ENCODE measurements around the gene LSM7.
A peak's percentile ranks its signal among the peaks of the same experiment; 100 is the strongest.

LSM7 gene

DNA sequence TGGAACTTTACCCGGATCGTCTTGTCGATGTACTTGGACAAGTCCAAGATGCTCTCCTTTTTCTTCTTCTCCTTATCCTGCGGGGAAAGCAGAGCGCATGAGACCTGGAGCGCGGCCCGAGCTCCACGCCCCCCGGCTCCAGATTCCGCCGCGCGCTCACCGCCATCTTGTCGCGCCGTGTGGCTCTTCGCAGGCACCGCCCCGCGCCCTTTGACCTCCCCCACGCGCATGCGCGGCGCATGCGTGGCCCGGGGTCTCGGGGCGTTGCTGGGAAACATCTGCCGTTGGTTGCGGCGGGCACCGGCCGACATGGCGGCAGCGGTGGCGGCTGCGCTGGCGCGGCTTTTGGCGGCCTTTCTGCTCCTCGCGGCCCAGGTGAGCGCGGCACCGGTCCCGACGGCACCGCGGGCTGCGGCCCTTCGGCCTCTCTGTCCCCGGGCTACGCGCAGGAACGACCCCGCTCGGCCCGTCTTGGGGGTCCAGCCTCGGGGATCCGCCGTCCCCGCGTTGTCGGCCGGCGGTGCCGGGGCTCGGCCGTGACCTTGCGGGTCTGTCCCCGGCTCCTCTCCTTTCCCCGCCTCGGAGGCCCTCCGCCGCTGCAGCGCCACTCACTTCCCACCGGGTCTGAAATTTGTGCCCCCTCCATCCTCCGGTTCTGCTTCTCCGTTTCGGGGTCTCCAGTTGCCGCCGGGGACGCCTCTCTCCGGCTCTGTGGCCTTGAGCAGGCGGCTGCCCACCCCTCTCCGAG lies at the start of gene LSM7, which contains the start of gene SPPL2B:
TSS of gene LSM7 (minus strand) at position 186 of the 748 bp plus-strand sequence. CDS start at position 166, 20 bp downstream.
TSS of gene SPPL2B (plus strand) at position 284 of the 748 bp plus-strand sequence. CDS start at position 310, 26 bp downstream.
- peak; percentile 81 to 93 for DNase-seq (ENCODE audit: low read depth in 1 of 2, low spot score in 1 of 2)

GRCh38 chr19:2376784-2377519 lies 48.6 kb upstream of the LSM7 start:
- no peak for DNase-seq (ENCODE audit: low read depth in 1 of 2, low spot score in 1 of 2)

GRCh38 chr19:2375353-2376121 lies 47.2 kb upstream of the LSM7 start:
- DNase-seq (ENCODE audit: low read depth in 1 of 2, low spot score in 1 of 2) = no peak

- no peak for DNase-seq (ENCODE audit: low read depth in 1 of 2, low spot score in 1 of 2)
Observed at GRCh38 chr19:2374808-2375207, 46.4 kb upstream of the LSM7 start.

- DNase-seq (ENCODE audit: low read depth in 1 of 2, low spot score in 1 of 2) = no peak
Observed at GRCh38 chr19:2372076-2372612, 43.8 kb upstream of the LSM7 start.

DNA sequence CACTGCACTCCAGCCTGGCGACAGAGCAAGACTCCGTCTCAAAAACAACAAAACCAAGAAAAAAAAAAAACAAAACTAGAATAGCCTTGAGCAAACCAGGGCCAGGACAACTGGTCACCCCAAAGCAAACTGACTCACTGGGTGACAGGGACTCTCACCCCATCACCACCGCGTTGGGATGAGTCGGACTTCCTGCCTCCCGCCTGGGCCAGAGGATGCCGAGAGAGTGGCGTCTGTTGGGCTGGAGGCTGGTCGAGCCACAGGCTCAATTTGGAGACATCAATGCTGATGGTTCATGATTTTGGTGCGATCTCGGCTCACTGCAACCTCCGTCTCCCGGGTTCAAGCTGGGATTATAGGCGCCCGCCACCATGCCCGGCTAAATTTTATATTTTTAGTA lies 43.3 kb upstream of the LSM7 start:
- no peak for DNase-seq (ENCODE audit: low read depth in 1 of 2, low spot score in 1 of 2)

DNA sequence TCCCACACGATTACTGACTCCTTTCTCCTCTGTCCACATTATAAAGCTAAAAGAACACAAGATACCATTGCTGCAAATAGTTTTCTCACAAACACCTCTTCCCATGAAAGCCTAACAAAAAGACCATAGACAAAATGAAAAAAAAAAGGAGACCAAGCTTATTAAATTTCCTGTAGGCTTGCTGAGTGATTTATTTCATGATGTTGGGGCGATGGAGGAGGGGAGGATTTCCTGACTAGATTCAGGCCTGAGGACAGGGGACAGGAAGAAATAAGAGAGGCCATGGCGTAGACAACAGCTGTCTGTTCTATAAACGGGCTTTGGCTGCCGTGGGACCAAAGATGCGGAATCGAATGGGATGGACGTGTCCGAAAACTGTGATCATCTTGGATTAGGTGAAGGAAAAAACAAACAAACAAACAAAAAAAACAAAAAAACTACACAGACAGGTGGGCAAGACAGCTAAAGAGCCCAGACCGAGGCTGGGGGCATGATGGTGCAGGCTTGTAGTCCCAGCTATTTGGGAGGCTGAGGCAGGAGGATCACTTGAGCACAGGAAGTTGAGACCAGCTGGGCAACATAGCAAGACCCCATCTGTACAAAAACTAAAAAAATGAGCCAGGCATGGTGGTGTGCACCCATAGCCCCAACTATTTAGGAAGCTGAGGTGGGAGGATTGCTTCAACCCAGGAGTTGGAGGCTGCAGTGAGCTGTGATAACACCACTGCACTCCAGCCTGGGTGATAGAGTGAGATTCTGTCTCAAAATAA lies 37.0 kb upstream of the LSM7 start:
- DNase-seq (ENCODE audit: low read depth in 1 of 2, low spot score in 1 of 2) = no peak

DNA sequence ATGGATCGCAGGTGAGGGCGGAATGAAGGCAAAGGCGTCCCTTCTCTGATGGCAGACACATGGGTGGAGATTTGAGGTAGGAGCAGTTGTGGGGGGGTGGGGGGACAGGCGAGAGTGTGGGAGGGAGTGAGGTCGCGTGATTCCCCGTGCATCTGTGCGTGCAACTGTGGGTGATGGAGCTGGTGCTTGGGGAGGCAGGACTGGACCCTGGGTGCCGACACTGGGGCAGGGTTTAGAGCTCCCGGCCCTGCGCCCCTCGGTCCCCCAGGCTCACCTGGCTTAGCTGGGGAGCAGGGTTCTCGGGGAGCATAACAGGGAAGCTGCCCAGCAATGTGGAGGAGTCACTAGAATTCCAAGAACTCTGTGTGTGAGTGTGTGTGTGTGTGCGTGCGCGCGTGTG lies 35.0 kb upstream of the LSM7 start:
- no peak for DNase-seq (ENCODE audit: low read depth in 1 of 2, low spot score in 1 of 2)

DNA sequence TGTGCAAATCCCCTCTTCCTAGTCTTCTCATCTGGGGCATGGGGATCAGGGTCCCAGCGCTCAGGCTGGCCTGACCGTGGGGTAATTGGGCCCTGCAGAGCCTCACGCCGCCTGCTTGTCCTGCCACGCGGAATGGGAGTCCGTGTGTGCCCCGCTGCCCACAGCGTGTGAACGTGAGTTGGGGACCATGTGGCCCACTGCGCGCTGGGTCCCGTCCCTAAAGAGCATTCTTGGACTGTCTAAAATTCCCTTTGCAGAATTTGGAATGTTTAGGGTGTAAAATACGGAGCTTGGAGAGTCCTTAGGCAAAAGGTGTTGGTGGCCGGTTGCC lies 34.5 kb upstream of the LSM7 start:
- DNase-seq (ENCODE audit: low read depth in 1 of 2, low spot score in 1 of 2) = no peak

- no peak for DNase-seq (ENCODE audit: low read depth in 1 of 2, low spot score in 1 of 2)
Observed at GRCh38 chr19:2362046-2362969, 33.9 kb upstream of the LSM7 start.

- DNase-seq (ENCODE audit: low read depth in 1 of 2, low spot score in 1 of 2) = no peak
Observed at GRCh38 chr19:2361246-2362045, 33.1 kb upstream of the LSM7 start.

DNA sequence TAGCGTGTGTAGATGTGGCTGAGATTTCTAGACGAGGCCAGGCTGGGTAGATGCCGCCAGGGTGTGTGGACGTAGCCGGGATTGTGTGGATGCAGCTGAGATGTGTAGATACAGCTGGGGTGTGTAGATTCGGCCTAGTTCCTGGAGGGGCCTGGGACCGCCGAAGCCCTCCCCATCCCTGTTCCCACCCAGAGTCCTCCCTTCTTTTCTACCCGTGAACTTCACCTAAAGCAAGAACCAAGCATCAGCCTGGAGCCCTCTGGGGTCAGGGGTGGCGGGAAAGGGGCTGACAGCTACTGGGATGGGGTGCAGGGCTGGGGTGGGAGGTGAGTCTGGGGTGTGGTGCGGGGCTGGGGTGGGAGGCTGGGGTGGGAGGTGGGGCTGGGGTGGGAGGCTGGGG lies 32.4 kb upstream of the LSM7 start:
- no peak for DNase-seq (ENCODE audit: low read depth in 1 of 2, low spot score in 1 of 2)

DNA sequence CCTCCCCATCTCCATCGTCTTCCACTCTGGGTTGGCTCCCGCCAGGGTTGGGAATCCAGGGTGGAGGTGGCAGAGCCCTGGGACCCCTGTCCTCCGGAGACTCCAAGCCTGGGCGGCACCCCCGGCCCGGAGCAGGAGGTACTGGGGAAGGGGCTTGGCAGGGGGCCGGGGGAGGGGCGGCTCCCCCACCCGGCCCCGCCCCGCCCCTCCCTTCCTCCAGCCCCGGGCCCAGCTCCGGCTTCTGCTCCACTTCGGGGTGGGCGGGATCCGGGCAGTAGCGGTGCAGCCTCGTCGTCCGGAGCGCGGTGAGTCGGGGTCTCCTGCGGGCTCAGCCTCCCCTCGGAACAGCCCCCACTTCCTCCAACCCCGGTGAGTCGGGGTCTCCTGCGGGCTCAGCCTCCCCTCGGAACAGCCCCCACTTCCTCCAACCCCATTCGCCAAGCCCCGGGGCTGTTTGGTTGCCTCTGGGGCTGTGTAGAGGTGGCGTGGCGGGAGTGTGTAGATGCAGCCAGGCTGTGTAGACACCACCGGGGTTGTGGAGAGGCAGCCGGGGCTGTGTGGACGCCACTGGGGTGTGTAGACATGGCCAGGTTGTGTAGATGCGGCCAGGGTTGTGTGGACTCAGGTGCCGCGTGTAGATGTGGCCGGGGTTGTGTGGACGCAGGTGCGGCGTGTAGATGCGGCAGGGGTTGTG lies 31.8 kb upstream of the LSM7 start, which contains the start of gene TMPRSS9:
TSS of gene TMPRSS9 (plus strand) at position 274 of the 694 bp plus-strand sequence. CDS start 29,521 bp downstream, outside the sequence.
- DNase-seq (ENCODE audit: low read depth in 1 of 2, low spot score in 1 of 2) = no peak

GRCh38 chr19:2358548-2359173 lies 30.3 kb upstream of the LSM7 start:
- DNase-seq (ENCODE audit: low read depth in 1 of 2, low spot score in 1 of 2) = no peak

GRCh38 chr19:2357279-2358206 lies 29.2 kb upstream of the LSM7 start:
- no peak for DNase-seq (ENCODE audit: low read depth in 1 of 2, low spot score in 1 of 2)

GRCh38 chr19:2356036-2356646 lies 27.8 kb upstream of the LSM7 start:
- no peak for DNase-seq (ENCODE audit: low read depth in 1 of 2, low spot score in 1 of 2)
